ENCODE measurements around the gene LRP11.

- no peak for TF ChIP-seq CTCF (IDR thresholded peaks at IDR 0.05; ENCODE audit: poor library complexity, severe bottlenecking)
- no peak for TF ChIP-seq POLR2AphosphoS5 (IDR thresholded peaks at IDR 0.05)
- TF ChIP-seq EP300 (conservative IDR thresholded peaks at IDR 0.05; ENCODE audit: poor library complexity, severe bottlenecking): no peak
- no peak for TF ChIP-seq REST (IDR thresholded peaks at IDR 0.05; ENCODE audit: borderline replicate concordance)
- no peak for TF ChIP-seq EZH2 (IDR thresholded peaks at IDR 0.05; ENCODE audit: borderline replicate concordance, insufficient read depth, low read length, poor library complexity, severe bottlenecking)
- no peak for TF ChIP-seq RAD21 (conservative IDR thresholded peaks at IDR 0.05)
- no peak for TF ChIP-seq TAF1 (IDR thresholded peaks at IDR 0.05; ENCODE audit: low read depth)
- no peak for TF ChIP-seq SMC3 (conservative IDR thresholded peaks at IDR 0.05; ENCODE audit: poor library complexity)
These were observed 38.9 kb downstream of the LRP11 start for GRCh38 chr6:149825292-149825691.

Data from neural cell (in vitro differentiated cells).